ENCODE measurements around the gene TTC28. TPM values are rescaled to one million over a fixed set of nuclear protein-coding genes. Genes with fewer than 3 reads are reported as not detected.

Gene TTC28
- total RNA-seq, 1 donor from 2014 or later: 23.2 TPM

DNA sequence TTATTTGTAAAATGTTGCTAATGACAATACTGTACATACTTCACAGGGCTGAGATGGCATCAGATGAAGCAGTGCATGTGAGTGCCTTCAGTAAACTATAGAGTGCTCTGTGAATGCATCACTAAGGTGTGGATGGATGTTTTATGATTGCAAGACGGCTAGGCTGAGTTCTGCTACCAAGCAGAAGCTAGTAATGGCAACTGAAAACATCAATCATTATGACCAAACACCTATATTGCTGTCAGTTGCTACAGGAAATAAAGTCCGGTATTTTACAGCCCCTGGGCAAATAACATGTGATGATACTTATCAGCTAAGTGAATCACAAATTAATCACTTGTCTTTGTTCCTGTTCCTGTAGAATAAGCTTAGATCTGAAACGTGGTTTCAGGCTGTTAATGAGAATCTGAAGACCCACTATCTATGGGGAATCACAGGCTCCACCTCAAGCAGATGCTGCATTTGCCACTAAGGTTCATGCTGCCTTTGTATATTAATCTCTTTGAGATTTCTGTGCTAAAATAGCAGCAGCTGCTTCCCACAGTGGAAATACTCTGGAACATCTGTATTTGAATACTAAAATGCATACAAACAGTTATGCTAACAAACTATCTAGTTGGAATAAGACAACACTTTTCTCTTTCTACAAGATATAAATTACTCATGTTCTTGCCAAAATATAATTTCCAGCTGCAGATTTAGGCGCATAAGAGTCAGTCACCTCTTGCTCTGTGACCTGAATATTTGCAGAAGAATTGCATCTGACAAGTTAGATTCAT lies 506.6 kb downstream of the TTC28 start:
- FAIRE-seq: peak; percentile 29
- Histone ChIP-seq H3K79me2 (ENCODE audit: insufficient read depth, low read length) (no peaks in the 10 kb centered on the region), H3K36me3 (ENCODE audit: insufficient read depth, low read length) (no peaks in the 10 kb centered on the region), H2AFZ (ENCODE audit: low read depth, low read length) (no peak overlapping the region), H3K4me3 (ENCODE audit: insufficient read depth, low read depth, low read length) (no peak overlapping the region), H3K9ac (ENCODE audit: low read length) (no peak overlapping the region), H3K4me1 (ENCODE audit: insufficient read depth, low read length) (no peaks in the 10 kb centered on the region), H3K9me3 (ENCODE audit: insufficient read depth, low read depth, low read length) (no peaks in the 10 kb centered on the region), H3K27ac (ENCODE audit: low read depth, low read length) (no peak overlapping the region), H4K20me1 (ENCODE audit: insufficient read depth, low read length) (no peaks in the 10 kb centered on the region), H3K27me3 (ENCODE audit: insufficient read depth, low read length) (no peaks in the 10 kb centered on the region), H3K4me2 (ENCODE audit: low read length) (no peak overlapping the region)
- Mint-ChIP-seq H3K9me3 (ENCODE audit: unreplicated experiment) (peaks cover 4% of the 10 kb centered on the region), H3K36me3 (ENCODE audit: low read depth, unreplicated experiment) (peaks cover 2% of the 10 kb centered on the region), H3K27ac (ENCODE audit: unreplicated experiment) (no peak overlapping the region), H3K4me3 (ENCODE audit: unreplicated experiment) (no peak overlapping the region), H3K27me3 (ENCODE audit: low read depth, unreplicated experiment) (no peaks in the 10 kb centered on the region), H3K4me1 (ENCODE audit: low read depth, unreplicated experiment) (peaks cover 5% of the 10 kb centered on the region)
- TF ChIP-seq CTCF (IDR thresholded peaks at IDR 0.05; ENCODE audit: insufficient read depth, low read depth, low read length): no peak
- no peak for TF ChIP-seq EZH2 (IDR thresholded peaks at IDR 0.05; ENCODE audit: insufficient read depth, low read length)
- no peak for DNase-seq (ENCODE audit: low read depth)

DNA sequence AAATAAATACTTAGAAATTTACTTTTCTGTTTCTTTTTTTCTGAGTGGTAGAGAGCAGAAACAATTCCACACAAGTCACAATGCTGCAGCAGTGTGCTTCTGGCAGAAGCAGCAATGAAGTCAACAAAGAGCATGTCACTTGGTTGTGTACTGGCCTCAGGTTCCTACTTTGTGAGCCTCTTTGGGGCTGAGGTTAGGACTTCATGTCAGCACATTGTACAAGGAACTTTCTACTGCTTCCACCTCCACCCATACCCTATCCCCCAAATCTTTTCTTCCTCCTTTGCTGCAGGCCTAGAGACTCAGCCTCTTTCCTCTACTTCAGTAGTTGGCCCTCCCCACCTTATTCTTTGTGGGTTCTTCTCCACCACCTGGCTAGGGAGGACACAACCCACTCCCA lies 507.9 kb downstream of the TTC28 start:
- FAIRE-seq: no peak

More for the DNA sequence above, 507.9 kb downstream of the TTC28 start:
- Mint-ChIP-seq H3K4me1 (ENCODE audit: low read depth, unreplicated experiment) (peaks cover 5% of the 10 kb centered on the region), H3K4me3 (ENCODE audit: unreplicated experiment) (no peak overlapping the region), H3K27me3 (ENCODE audit: low read depth, unreplicated experiment) (no peaks in the 10 kb centered on the region), H3K9me3 (ENCODE audit: unreplicated experiment) (peaks cover 5% of the 10 kb centered on the region), H3K27ac (ENCODE audit: unreplicated experiment) (no peak overlapping the region), H3K36me3 (ENCODE audit: low read depth, unreplicated experiment) (peaks cover 4% of the 10 kb centered on the region)
- Histone ChIP-seq H3K79me2 (ENCODE audit: insufficient read depth, low read length) (no peaks in the 10 kb centered on the region), H3K4me1 (ENCODE audit: insufficient read depth, low read length) (no peaks in the 10 kb centered on the region), H3K4me3 (ENCODE audit: insufficient read depth, low read depth, low read length) (no peak overlapping the region), H3K27me3 (ENCODE audit: insufficient read depth, low read length) (no peaks in the 10 kb centered on the region), H3K27ac (ENCODE audit: low read depth, low read length) (no peak overlapping the region), H3K36me3 (ENCODE audit: insufficient read depth, low read length) (no peaks in the 10 kb centered on the region), H2AFZ (ENCODE audit: low read depth, low read length) (no peak overlapping the region), H3K4me2 (ENCODE audit: low read length) (no peak overlapping the region), H4K20me1 (ENCODE audit: insufficient read depth, low read length) (no peaks in the 10 kb centered on the region), H3K9me3 (ENCODE audit: insufficient read depth, low read depth, low read length) (no peaks in the 10 kb centered on the region), H3K9ac (ENCODE audit: low read length) (no peak overlapping the region)
- TF ChIP-seq CTCF (IDR thresholded peaks at IDR 0.05; ENCODE audit: insufficient read depth, low read depth, low read length) (no peak), EZH2 (IDR thresholded peaks at IDR 0.05; ENCODE audit: insufficient read depth, low read length) (no peak)
- no peak for DNase-seq (ENCODE audit: low read depth)
